ENCODE measurements around the gene MED12.

Gene MED12

GRCh38 chrX:71118032-71118984 lies at the start of gene MED12:
TSS of gene MED12 (plus strand) at chrX:71118596. CDS start at chrX:71118755, 159 bp downstream.
- DNase-seq, result peak; percentile 56

GRCh38 chrX:71070531-71070930 lies 47.9 kb upstream of the MED12 start:
- no peak for DNase-seq

- no peak for DNase-seq
Observed at GRCh38 chrX:71081330-71082123, 36.9 kb upstream of the MED12 start.

- no peak for DNase-seq
Observed at GRCh38 chrX:71082124-71082647, 36.2 kb upstream of the MED12 start.

GRCh38 chrX:71082822-71083221 lies 35.6 kb upstream of the MED12 start:
- no peak for DNase-seq

GRCh38 chrX:71085900-71086299 lies 32.5 kb upstream of the MED12 start:
- DNase-seq, result no peak

GRCh38 chrX:71091263-71091662 lies 27.1 kb upstream of the MED12 start:
- no peak for DNase-seq

- DNase-seq, result no peak
Observed at GRCh38 chrX:71095033-71095432, 23.4 kb upstream of the MED12 start.

GRCh38 chrX:71095555-71095980 lies 22.8 kb upstream of the MED12 start, which contains the start of gene FOXO4:
TSS of gene FOXO4 (plus strand) at chrX:71095851. CDS start at chrX:71096529, 678 bp downstream.
- DNase-seq, result peak; percentile 72

- DNase-seq, result peak; percentile 36
Observed at GRCh38 chrX:71095981-71096759, 22.2 kb upstream of the MED12 start.

- DNase-seq, result no peak
Observed at GRCh38 chrX:71096760-71097032, 21.7 kb upstream of the MED12 start.

- peak; percentile 27 for DNase-seq
Observed at GRCh38 chrX:71098302-71098701, 20.1 kb upstream of the MED12 start.

- no peak for DNase-seq
Observed at GRCh38 chrX:71098951-71099506, 19.4 kb upstream of the MED12 start.

- no peak for DNase-seq
Observed at GRCh38 chrX:71099736-71100135, 18.7 kb upstream of the MED12 start.

GRCh38 chrX:71100581-71101505 lies 17.6 kb upstream of the MED12 start:
- no peak for DNase-seq

GRCh38 chrX:71102292-71102691 lies 16.1 kb upstream of the MED12 start:
- no peak for DNase-seq

GRCh38 chrX:71103110-71103983 lies 15.0 kb upstream of the MED12 start:
- no peak for DNase-seq

- no peak for DNase-seq
Observed at GRCh38 chrX:71105628-71106027, 12.8 kb upstream of the MED12 start.

- no peak for DNase-seq
Observed at GRCh38 chrX:71106427-71106826, 12.0 kb upstream of the MED12 start, which contains the start of gene CXorf65. TSS of gene CXorf65 (minus strand) at chrX:71106740. CDS start at chrX:71106556, 184 bp downstream.

- DNase-seq, result no peak
Observed at GRCh38 chrX:71107245-71107644, 11.2 kb upstream of the MED12 start.

Measured in NCI-H1694 treated with DMSO at 0.1 percent for 48 hours (cell line).